GM23338 (cell line): Measurements from ENCODE around the gene KDM7A. TPM values are rescaled to one million over a fixed set of nuclear protein-coding genes. Genes with fewer than 3 reads are reported as not detected.

Experiments
- ATAC-seq: fragments of 200-7000 bp; cut with Tn5 transposase; 3 replicates; pipeline ENCODE4 v1.9.1; 2020
- DNase-seq: peaks from one replicate; pipeline ENCODE4 v3.0.0-alpha.2; 2015; ENCODE audit warnings: low spot score
- H2AFZ ChIP-seq: fragments of 200-600 bp; sonication (generic); 2 replicates; pipeline ENCODE4 v1.8.0; 2016; ENCODE audit warnings: antibody characterized with exemption, mild to moderate bottlenecking, moderate library complexity
- H3F3A ChIP-seq: fragments of 200-600 bp; sonication (generic); replicated peaks from 2 replicates; pipeline ENCODE4 v1.8.0; 2017; ENCODE audit warnings: antibody characterized with exemption, mixed run types, low read depth
- H3K27ac ChIP-seq: fragments of 200-600 bp; sonication (generic); 2 replicates; pipeline ENCODE4 v1.6.1; 2016; ENCODE audit warnings: low read depth
- H3K27me3 ChIP-seq: fragments of 200-600 bp; sonication (generic); 2 replicates; pipeline ENCODE4 v1.8.0; 2016; ENCODE audit warnings: mild to moderate bottlenecking, mixed run types, moderate library complexity; ENCODE audit not compliant: insufficient read depth
- H3K36me3 ChIP-seq: fragments of 200-600 bp; sonication (generic); 2 replicates; pipeline ENCODE4 v1.8.0; 2016; ENCODE audit warnings: mild to moderate bottlenecking; ENCODE audit not compliant: insufficient read depth
- H3K4me1 ChIP-seq: fragments of 200-600 bp; sonication (generic); 2 replicates; pipeline ENCODE4 v1.8.0; 2016; ENCODE audit warnings: mild to moderate bottlenecking, moderate library complexity; ENCODE audit not compliant: insufficient read depth
- H3K4me2 ChIP-seq: fragments of 200-600 bp; sonication (generic); 2 replicates; pipeline ENCODE4 v1.7.1; 2017; ENCODE audit warnings: mixed run types
- H3K4me3 ChIP-seq: fragments of 200-600 bp; sonication (generic); 2 replicates; pipeline ENCODE4 v1.6.1; 2016; ENCODE audit warnings: mixed run types
- H3K79me2 ChIP-seq: fragments of 200-600 bp; sonication (generic); replicated peaks from 2 replicates; pipeline ENCODE4 v1.8.0; 2017; ENCODE audit warnings: mild to moderate bottlenecking; ENCODE audit not compliant: insufficient read depth
- H3K9me2 ChIP-seq: fragments of 200-600 bp; sonication (generic); 2 replicates; pipeline ENCODE4 v1.8.0; 2017; ENCODE audit not compliant: insufficient read depth
- H4K20me1 ChIP-seq: fragments of 200-600 bp; sonication (generic); replicated peaks from 2 replicates; pipeline ENCODE4 v1.8.0; 2017; ENCODE audit warnings: mild to moderate bottlenecking; ENCODE audit not compliant: insufficient read depth
- H3K27ac Mint-ChIP-seq: 2 replicates; pipeline ENCODE4 v1.8.0; 2020; ENCODE audit warnings: inconsistent platforms, mild to moderate bottlenecking, moderate library complexity, mixed read lengths
- H3K27me3 Mint-ChIP-seq: 3 replicates; pipeline ENCODE4 v1.8.0; 2022; ENCODE audit warnings: low read depth, mild to moderate bottlenecking, moderate library complexity, mixed read lengths, inconsistent platforms; ENCODE audit not compliant: insufficient read depth, poor library complexity
- H3K36me3 Mint-ChIP-seq: 3 replicates; pipeline ENCODE4 v1.8.0; 2021; ENCODE audit warnings: low read depth, mild to moderate bottlenecking, inconsistent platforms, moderate library complexity, mixed read lengths
- H3K4me1 Mint-ChIP-seq: 3 replicates; pipeline ENCODE4 v1.8.0; 2020; ENCODE audit warnings: mild to moderate bottlenecking, inconsistent platforms, mixed read lengths
- H3K4me3 Mint-ChIP-seq: 3 replicates; pipeline ENCODE4 v1.8.0; 2021; ENCODE audit warnings: moderate library complexity, mild to moderate bottlenecking, inconsistent platforms, mixed read lengths
- H3K9me3 Mint-ChIP-seq: 3 replicates; pipeline ENCODE4 v1.8.0; 2020; ENCODE audit warnings: moderate library complexity, mild to moderate bottlenecking, inconsistent platforms, mixed read lengths
- CREB1 ChIP-seq: fragments of 250-450 bp; sonication (Bioruptor Pico); IDR thresholded peaks from 2 replicates; pipeline ENCODE4 v1.5.0; 2020; ENCODE audit warnings: low read depth, mild to moderate bottlenecking, moderate library complexity
- EZH2 ChIP-seq: fragments of 200-600 bp; sonication (generic); IDR thresholded peaks from one replicate; pipeline ENCODE4 v1.8.0; 2017; ENCODE audit warnings: antibody characterized with exemption, mild to moderate bottlenecking, low read depth; ENCODE audit not compliant: unreplicated experiment
- JUNB ChIP-seq: IDR thresholded peaks from one replicate; pipeline ENCODE4 v1.6.1; 2016; ENCODE audit warnings: antibody characterized with exemption; ENCODE audit not compliant: unreplicated experiment
- NANOG ChIP-seq: IDR thresholded peaks from 2 replicates; pipeline ENCODE4 v1.6.1; 2016; ENCODE audit warnings: antibody characterized with exemption, borderline replicate concordance
- STAT1 ChIP-seq: IDR thresholded peaks from one replicate; pipeline ENCODE4 v1.6.1; 2016; ENCODE audit warnings: antibody characterized with exemption; ENCODE audit not compliant: unreplicated experiment
- ZNF114 ChIP-seq: fragments of 250-450 bp; sonication (Bioruptor Pico); IDR thresholded peaks from 2 replicates; pipeline ENCODE4 v1.5.0; 2020; ENCODE audit warnings: mild to moderate bottlenecking, moderate library complexity
- polyA plus RNA-seq: library from polyadenylated mRNA; unstranded; fragments of >200 nt; fragmentation: Nextera tagmentation; extraction: Ambion mirVana; gene quantifications from 2 replicates; pipeline ENCODE4 v1.2.1, GENCODE V29; 2016
- total RNA-seq: library from RNA; depleted of rRNA; stranded (reverse); fragments of >200 nt; shearing (Covaris generic); gene quantifications from 2 replicates; pipeline ENCODE4 v1.2.3, GENCODE V29; 2014
- TF ChIP-seq, protein P1 (sequence below): IDR thresholded peaks from 2 replicates; pipeline ENCODE4 v1.6.1; 2016; ENCODE audit warnings: antibody characterized with exemption
- TF ChIP-seq, protein P2 (sequence below): IDR thresholded peaks from one replicate; pipeline ENCODE4 v1.6.1; 2018; ENCODE audit warnings: antibody characterized with exemption; ENCODE audit not compliant: unreplicated experiment
- TF ChIP-seq, protein P3 (sequence below): fragments of 250-450 bp; sonication (Bioruptor Pico); IDR thresholded peaks from 2 replicates; pipeline ENCODE4 v1.5.0; 2020; ENCODE audit warnings: mild to moderate bottlenecking, moderate library complexity

KDM7A gene
- total and polyA plus RNA-seq, 2 experiments from 2014 or later, result 2.3 to 10.8 TPM

DNA sequence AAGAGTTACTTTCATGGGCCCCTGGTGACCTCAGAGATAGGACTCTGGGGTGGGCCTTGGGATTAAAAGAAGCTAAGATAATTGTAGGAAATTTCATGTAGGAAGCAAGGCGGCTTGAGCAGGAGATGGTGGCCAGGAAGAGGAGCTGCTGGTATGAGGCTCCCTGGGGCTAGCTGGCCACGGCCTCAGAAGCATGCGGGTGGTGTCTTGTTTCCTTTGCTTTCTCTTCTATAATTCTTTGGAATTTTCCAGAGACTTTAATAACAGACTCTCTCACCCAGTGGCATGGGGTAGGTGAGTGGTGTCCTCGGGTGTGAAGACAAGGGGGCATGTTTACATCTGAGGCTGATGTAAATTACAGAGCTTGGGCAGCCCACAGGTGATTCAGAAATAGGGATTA lies 41.9 kb upstream of the KDM7A start:
- no peak overlapping the region; the same call in 1 of the 2 replicates for H3K27ac Mint-ChIP-seq
- peaks cover 2% of the 10 kb centered on the region; the same call in 1 of the 3 replicates for H3K4me1 Mint-ChIP-seq
- peaks cover 2% of the 10 kb centered on the region for H3K27me3 Mint-ChIP-seq
- ATAC-seq, result no peak
- TF ChIP-seq, protein P1, sequence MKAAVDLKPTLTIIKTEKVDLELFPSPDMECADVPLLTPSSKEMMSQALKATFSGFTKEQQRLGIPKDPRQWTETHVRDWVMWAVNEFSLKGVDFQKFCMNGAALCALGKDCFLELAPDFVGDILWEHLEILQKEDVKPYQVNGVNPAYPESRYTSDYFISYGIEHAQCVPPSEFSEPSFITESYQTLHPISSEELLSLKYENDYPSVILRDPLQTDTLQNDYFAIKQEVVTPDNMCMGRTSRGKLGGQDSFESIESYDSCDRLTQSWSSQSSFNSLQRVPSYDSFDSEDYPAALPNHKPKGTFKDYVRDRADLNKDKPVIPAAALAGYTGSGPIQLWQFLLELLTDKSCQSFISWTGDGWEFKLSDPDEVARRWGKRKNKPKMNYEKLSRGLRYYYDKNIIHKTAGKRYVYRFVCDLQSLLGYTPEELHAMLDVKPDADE, result no peak
- TF ChIP-seq CREB1 (no peak), STAT1 (no peak), NANOG (no peak), JUNB (no peak), ZNF114 (no peak), EZH2 (no peak)
- TF ChIP-seq, protein P2, sequence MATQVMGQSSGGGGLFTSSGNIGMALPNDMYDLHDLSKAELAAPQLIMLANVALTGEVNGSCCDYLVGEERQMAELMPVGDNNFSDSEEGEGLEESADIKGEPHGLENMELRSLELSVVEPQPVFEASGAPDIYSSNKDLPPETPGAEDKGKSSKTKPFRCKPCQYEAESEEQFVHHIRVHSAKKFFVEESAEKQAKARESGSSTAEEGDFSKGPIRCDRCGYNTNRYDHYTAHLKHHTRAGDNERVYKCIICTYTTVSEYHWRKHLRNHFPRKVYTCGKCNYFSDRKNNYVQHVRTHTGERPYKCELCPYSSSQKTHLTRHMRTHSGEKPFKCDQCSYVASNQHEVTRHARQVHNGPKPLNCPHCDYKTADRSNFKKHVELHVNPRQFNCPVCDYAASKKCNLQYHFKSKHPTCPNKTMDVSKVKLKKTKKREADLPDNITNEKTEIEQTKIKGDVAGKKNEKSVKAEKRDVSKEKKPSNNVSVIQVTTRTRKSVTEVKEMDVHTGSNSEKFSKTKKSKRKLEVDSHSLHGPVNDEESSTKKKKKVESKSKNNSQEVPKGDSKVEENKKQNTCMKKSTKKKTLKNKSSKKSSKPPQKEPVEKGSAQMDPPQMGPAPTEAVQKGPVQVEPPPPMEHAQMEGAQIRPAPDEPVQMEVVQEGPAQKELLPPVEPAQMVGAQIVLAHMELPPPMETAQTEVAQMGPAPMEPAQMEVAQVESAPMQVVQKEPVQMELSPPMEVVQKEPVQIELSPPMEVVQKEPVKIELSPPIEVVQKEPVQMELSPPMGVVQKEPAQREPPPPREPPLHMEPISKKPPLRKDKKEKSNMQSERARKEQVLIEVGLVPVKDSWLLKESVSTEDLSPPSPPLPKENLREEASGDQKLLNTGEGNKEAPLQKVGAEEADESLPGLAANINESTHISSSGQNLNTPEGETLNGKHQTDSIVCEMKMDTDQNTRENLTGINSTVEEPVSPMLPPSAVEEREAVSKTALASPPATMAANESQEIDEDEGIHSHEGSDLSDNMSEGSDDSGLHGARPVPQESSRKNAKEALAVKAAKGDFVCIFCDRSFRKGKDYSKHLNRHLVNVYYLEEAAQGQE, result no peak
- TF ChIP-seq, protein P3, sequence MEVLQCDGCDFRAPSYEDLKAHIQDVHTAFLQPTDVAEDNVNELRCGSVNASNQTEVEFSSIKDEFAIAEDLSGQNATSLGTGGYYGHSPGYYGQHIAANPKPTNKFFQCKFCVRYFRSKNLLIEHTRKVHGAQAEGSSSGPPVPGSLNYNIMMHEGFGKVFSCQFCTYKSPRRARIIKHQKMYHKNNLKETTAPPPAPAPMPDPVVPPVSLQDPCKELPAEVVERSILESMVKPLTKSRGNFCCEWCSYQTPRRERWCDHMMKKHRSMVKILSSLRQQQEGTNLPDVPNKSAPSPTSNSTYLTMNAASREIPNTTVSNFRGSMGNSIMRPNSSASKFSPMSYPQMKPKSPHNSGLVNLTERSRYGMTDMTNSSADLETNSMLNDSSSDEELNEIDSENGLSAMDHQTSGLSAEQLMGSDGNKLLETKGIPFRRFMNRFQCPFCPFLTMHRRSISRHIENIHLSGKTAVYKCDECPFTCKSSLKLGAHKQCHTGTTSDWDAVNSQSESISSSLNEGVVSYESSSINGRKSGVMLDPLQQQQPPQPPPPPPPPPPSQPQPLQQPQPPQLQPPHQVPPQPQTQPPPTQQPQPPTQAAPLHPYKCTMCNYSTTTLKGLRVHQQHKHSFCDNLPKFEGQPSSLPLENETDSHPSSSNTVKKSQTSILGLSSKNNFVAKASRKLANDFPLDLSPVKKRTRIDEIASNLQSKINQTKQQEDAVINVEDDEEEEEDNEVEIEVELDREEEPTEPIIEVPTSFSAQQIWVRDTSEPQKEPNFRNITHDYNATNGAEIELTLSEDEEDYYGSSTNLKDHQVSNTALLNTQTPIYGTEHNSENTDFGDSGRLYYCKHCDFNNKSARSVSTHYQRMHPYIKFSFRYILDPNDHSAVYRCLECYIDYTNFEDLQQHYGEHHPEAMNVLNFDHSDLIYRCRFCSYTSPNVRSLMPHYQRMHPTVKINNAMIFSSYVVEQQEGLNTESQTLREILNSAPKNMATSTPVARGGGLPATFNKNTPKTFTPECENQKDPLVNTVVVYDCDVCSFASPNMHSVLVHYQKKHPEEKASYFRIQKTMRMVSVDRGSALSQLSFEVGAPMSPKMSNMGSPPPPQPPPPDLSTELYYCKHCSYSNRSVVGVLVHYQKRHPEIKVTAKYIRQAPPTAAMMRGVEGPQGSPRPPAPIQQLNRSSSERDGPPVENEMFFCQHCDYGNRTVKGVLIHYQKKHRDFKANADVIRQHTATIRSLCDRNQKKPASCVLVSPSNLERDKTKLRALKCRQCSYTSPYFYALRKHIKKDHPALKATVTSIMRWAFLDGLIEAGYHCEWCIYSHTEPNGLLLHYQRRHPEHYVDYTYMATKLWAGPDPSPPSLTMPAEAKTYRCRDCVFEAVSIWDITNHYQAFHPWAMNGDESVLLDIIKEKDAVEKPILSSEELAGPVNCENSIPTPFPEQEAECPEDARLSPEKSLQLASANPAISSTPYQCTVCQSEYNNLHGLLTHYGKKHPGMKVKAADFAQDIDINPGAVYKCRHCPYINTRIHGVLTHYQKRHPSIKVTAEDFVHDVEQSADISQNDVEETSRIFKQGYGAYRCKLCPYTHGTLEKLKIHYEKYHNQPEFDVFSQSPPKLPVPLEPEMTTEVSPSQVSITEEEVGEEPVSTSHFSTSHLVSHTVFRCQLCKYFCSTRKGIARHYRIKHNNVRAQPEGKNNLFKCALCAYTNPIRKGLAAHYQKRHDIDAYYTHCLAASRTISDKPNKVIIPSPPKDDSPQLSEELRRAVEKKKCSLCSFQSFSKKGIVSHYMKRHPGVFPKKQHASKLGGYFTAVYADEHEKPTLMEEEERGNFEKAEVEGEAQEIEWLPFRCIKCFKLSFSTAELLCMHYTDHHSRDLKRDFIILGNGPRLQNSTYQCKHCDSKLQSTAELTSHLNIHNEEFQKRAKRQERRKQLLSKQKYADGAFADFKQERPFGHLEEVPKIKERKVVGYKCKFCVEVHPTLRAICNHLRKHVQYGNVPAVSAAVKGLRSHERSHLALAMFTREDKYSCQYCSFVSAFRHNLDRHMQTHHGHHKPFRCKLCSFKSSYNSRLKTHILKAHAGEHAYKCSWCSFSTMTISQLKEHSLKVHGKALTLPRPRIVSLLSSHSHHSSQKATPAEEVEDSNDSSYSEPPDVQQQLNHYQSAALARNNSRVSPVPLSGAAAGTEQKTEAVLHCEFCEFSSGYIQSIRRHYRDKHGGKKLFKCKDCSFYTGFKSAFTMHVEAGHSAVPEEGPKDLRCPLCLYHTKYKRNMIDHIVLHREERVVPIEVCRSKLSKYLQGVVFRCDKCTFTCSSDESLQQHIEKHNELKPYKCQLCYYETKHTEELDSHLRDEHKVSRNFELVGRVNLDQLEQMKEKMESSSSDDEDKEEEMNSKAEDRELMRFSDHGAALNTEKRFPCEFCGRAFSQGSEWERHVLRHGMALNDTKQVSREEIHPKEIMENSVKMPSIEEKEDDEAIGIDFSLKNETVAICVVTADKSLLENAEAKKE (CRISPR knock-in tag), result no peak
- no peak overlapping the region for H3K4me3 Mint-ChIP-seq
- DNase-seq, result no peak
- H3K27me3 ChIP-seq, result no peaks in the 10 kb centered on the region
- no peaks in the 10 kb centered on the region for H4K20me1 ChIP-seq
- peaks cover 5% of the 10 kb centered on the region; the same call in 1 of the 3 replicates for H3K36me3 Mint-ChIP-seq
- H2AFZ ChIP-seq, result peak overlapping the region; percentile 78; the same call in 1 of the 2 replicates
- no peak overlapping the region for H3K4me2 ChIP-seq
- no peaks in the 10 kb centered on the region for H3F3A ChIP-seq
- no peaks in the 10 kb centered on the region for H3K4me1 ChIP-seq
- H3K9me3 Mint-ChIP-seq, result peaks cover 14% of the 10 kb centered on the region; the same call in 2 of the 3 replicates
- no peak overlapping the region for H3K4me3 ChIP-seq
- H3K36me3 ChIP-seq, result no peaks in the 10 kb centered on the region
- H3K9me2 ChIP-seq, result peaks cover 15% of the 10 kb centered on the region
- no peaks in the 10 kb centered on the region for H3K79me2 ChIP-seq
- H3K27ac ChIP-seq, result no peak overlapping the region
